ENCODE data around the gene TMEM270. TPM values are rescaled to one million over a fixed set of nuclear protein-coding genes. Genes with fewer than 3 reads are reported as not detected.

TMEM270 gene
- polyA plus RNA-seq, 1 donor from 2014 or later, result not detected

GRCh38 chr7:73903321-73904218 is 42.6 kb downstream of the TMEM270 start:
- Histone ChIP-seq H2AFZ (ENCODE audit: low read depth, low read length) (no peak overlapping the region), H3K4me3 (ENCODE audit: low read length) (no peak overlapping the region), H3K9ac (ENCODE audit: low read length) (no peak overlapping the region), H3K79me2 (replicated peaks; ENCODE audit: insufficient read depth, low read length) (no peaks in the 10 kb centered on the region), H3K27ac (ENCODE audit: low read length) (no peak overlapping the region), H3K4me2 (ENCODE audit: low read length) (no peak overlapping the region), H3K9me3 (ENCODE audit: low read length) (no peaks in the 10 kb centered on the region), H3K27me3 (ENCODE audit: insufficient read depth, low read depth, low read length) (no peaks in the 10 kb centered on the region), H4K20me1 (ENCODE audit: insufficient read depth) (no peaks in the 10 kb centered on the region), H3K9me2 (ENCODE audit: insufficient read depth, low read length) (no peaks in the 10 kb centered on the region), H3K36me3 (ENCODE audit: insufficient read depth, low read length) (no peaks in the 10 kb centered on the region), H3F3A (ENCODE audit: insufficient read depth, low read length, poor library complexity, severe bottlenecking) (no peaks in the 10 kb centered on the region)
- TF ChIP-seq EZH2 (IDR thresholded peaks at IDR 0.05; ENCODE audit: borderline replicate concordance, insufficient read depth, low read length, poor library complexity, severe bottlenecking) (no peak), MXI1 (conservative IDR thresholded peaks at IDR 0.05; ENCODE audit: poor library complexity, severe bottlenecking) (no peak), TAF1 (IDR thresholded peaks at IDR 0.05; ENCODE audit: low read depth) (no peak), SMC3 (conservative IDR thresholded peaks at IDR 0.05; ENCODE audit: poor library complexity) (no peak), POLR2AphosphoS5 (IDR thresholded peaks at IDR 0.05) (no peak), EP300 (conservative IDR thresholded peaks at IDR 0.05; ENCODE audit: poor library complexity, severe bottlenecking) (no peak), RAD21 (conservative IDR thresholded peaks at IDR 0.05) (no peak)
- TF ChIP-seq, protein P1, sequence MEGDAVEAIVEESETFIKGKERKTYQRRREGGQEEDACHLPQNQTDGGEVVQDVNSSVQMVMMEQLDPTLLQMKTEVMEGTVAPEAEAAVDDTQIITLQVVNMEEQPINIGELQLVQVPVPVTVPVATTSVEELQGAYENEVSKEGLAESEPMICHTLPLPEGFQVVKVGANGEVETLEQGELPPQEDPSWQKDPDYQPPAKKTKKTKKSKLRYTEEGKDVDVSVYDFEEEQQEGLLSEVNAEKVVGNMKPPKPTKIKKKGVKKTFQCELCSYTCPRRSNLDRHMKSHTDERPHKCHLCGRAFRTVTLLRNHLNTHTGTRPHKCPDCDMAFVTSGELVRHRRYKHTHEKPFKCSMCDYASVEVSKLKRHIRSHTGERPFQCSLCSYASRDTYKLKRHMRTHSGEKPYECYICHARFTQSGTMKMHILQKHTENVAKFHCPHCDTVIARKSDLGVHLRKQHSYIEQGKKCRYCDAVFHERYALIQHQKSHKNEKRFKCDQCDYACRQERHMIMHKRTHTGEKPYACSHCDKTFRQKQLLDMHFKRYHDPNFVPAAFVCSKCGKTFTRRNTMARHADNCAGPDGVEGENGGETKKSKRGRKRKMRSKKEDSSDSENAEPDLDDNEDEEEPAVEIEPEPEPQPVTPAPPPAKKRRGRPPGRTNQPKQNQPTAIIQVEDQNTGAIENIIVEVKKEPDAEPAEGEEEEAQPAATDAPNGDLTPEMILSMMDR (IDR thresholded peaks at IDR 0.05; ENCODE audit: poor library complexity, severe bottlenecking), result no peak
- TF ChIP-seq, protein P2, sequence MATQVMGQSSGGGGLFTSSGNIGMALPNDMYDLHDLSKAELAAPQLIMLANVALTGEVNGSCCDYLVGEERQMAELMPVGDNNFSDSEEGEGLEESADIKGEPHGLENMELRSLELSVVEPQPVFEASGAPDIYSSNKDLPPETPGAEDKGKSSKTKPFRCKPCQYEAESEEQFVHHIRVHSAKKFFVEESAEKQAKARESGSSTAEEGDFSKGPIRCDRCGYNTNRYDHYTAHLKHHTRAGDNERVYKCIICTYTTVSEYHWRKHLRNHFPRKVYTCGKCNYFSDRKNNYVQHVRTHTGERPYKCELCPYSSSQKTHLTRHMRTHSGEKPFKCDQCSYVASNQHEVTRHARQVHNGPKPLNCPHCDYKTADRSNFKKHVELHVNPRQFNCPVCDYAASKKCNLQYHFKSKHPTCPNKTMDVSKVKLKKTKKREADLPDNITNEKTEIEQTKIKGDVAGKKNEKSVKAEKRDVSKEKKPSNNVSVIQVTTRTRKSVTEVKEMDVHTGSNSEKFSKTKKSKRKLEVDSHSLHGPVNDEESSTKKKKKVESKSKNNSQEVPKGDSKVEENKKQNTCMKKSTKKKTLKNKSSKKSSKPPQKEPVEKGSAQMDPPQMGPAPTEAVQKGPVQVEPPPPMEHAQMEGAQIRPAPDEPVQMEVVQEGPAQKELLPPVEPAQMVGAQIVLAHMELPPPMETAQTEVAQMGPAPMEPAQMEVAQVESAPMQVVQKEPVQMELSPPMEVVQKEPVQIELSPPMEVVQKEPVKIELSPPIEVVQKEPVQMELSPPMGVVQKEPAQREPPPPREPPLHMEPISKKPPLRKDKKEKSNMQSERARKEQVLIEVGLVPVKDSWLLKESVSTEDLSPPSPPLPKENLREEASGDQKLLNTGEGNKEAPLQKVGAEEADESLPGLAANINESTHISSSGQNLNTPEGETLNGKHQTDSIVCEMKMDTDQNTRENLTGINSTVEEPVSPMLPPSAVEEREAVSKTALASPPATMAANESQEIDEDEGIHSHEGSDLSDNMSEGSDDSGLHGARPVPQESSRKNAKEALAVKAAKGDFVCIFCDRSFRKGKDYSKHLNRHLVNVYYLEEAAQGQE (IDR thresholded peaks at IDR 0.05; ENCODE audit: borderline replicate concordance), result no peak

DNA sequence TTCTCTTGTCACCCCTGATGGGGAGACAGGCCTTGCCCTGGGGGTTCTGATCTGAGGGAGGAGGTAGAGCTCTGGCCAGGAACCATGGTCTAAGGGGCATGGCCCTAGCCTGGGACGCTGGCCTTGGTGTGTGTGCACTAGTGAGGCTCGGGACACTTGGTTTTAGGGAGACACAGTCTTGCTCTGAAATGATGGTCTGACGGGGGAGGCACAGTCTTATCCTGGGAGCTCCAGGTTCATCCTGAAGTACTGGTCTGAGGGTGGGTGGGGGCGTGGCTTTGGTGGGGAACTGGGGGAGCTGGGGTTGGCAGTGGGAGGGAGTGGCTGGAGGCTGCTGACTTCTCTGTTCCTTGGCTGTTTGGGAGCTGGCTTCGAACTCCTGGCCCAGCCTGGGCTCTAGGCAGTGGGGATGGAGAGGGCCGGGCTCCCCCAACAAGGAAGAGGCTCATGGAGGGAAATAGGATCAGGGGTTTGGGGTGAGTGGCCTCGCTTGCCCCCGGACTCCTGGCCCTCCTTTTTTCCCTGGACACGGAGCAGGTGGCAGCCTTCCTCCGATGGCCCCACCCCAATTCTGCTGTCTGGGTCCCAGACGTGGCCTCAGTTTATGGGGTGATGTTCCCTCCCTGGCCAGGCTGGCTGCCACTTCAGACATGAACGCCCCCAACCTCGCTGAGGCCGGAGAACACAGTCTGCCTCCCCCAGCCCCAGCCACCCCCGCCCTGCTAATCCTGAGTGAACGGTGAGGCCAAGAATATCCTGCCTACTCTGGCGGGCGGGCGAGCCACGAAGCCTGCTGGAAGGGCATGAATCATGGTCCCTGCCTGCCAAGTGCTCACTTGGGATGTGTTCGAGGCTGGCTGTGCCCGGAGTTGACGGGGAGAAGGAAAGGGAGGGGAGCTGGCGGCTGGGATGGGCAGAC is 43.5 kb downstream of the TMEM270 start:
- H2AFZ ChIP-seq (ENCODE audit: low read depth, low read length), result no peak overlapping the region
- H3K9ac ChIP-seq (ENCODE audit: low read length), result no peak overlapping the region
- H3K4me3 ChIP-seq (ENCODE audit: low read length), result no peak overlapping the region
- H3K79me2 ChIP-seq (replicated peaks; ENCODE audit: insufficient read depth, low read length), result no peaks in the 10 kb centered on the region
- no peaks in the 10 kb centered on the region for H3K36me3 ChIP-seq (ENCODE audit: insufficient read depth, low read length)
- TF ChIP-seq RAD21 (conservative IDR thresholded peaks at IDR 0.05) (no peak), MXI1 (conservative IDR thresholded peaks at IDR 0.05; ENCODE audit: poor library complexity, severe bottlenecking) (no peak), EP300 (conservative IDR thresholded peaks at IDR 0.05; ENCODE audit: poor library complexity, severe bottlenecking) (no peak), POLR2AphosphoS5 (IDR thresholded peaks at IDR 0.05) (no peak), SMC3 (conservative IDR thresholded peaks at IDR 0.05; ENCODE audit: poor library complexity) (no peak), TAF1 (IDR thresholded peaks at IDR 0.05; ENCODE audit: low read depth) (no peak), EZH2 (IDR thresholded peaks at IDR 0.05; ENCODE audit: borderline replicate concordance, insufficient read depth, low read length, poor library complexity, severe bottlenecking) (no peak)
- TF ChIP-seq, protein P2 (IDR thresholded peaks at IDR 0.05; ENCODE audit: borderline replicate concordance), result no peak
- TF ChIP-seq, protein P1 (IDR thresholded peaks at IDR 0.05; ENCODE audit: poor library complexity, severe bottlenecking), result no peak
- no peaks in the 10 kb centered on the region for H3F3A ChIP-seq (ENCODE audit: insufficient read depth, low read length, poor library complexity, severe bottlenecking)
- no peaks in the 10 kb centered on the region for H3K27me3 ChIP-seq (ENCODE audit: insufficient read depth, low read depth, low read length)
- no peaks in the 10 kb centered on the region for H4K20me1 ChIP-seq (ENCODE audit: insufficient read depth)
- no peaks in the 10 kb centered on the region for H3K9me2 ChIP-seq (ENCODE audit: insufficient read depth, low read length)
- no peaks in the 10 kb centered on the region for H3K9me3 ChIP-seq (ENCODE audit: low read length)
- no peak overlapping the region for H3K4me2 ChIP-seq (ENCODE audit: low read length)
- H3K27ac ChIP-seq (ENCODE audit: low read length), result no peak overlapping the region

Measured in neural cell (in vitro differentiated cells).